ENCODE results near the gene SUN2. TPM values are rescaled to one million over a fixed set of nuclear protein-coding genes. Genes with fewer than 3 reads are reported as not detected.

SUN2 gene
- total RNA-seq, 1 donor from 2014 or later: 70.5 TPM

DNA sequence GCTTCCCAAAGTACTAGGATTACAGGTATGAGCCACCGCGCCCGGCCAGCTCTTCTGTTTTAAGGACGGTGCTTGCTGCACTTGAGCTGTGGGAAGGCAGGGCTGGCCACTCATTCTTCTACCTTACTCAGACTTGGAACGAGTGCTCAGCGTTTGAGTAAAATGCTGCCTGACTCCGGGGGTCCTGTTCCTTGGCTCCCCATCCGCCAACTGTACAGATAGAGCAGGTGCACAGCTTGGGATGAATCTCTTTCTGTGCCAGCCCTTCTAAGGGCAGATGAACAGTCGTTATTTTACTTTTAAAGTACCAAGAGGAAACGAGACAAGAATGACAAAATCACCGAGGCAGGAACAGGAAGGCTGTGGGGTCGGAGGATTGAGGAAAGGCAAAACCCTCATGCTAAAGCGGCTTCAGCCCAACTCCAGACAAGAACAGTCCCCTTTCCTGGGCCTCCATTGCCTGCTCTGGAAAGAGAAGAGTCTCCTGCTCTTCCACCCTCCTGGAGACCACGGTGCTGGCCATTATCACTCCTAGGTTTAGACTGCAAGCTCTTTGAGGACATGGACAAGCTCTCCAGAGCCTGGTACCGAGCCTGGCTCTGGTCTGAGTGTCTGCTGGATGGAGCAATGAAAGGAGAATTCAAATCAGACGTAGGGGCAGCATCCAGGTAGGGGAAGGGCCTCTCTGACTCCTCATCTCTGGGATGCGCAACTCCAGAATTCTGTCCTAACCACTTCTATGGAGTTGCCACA, 1.1 kb upstream of the SUN2 start:
- no peak for DNase-seq (ENCODE audit: extremely low spot score, unreplicated experiment)
- Mint-ChIP-seq H3K36me3 (no peaks in the 10 kb centered on the region), H3K27me3 (no peaks in the 10 kb centered on the region), H3K9me3 (no peaks in the 10 kb centered on the region), H3K4me3 (peak overlapping the region; percentile 89), H3K4me1 (ENCODE audit: unreplicated experiment) (peaks cover 27% of the 10 kb centered on the region), H3K27ac (peak overlapping the region; percentile 84)
- TF ChIP-seq, protein P1, sequence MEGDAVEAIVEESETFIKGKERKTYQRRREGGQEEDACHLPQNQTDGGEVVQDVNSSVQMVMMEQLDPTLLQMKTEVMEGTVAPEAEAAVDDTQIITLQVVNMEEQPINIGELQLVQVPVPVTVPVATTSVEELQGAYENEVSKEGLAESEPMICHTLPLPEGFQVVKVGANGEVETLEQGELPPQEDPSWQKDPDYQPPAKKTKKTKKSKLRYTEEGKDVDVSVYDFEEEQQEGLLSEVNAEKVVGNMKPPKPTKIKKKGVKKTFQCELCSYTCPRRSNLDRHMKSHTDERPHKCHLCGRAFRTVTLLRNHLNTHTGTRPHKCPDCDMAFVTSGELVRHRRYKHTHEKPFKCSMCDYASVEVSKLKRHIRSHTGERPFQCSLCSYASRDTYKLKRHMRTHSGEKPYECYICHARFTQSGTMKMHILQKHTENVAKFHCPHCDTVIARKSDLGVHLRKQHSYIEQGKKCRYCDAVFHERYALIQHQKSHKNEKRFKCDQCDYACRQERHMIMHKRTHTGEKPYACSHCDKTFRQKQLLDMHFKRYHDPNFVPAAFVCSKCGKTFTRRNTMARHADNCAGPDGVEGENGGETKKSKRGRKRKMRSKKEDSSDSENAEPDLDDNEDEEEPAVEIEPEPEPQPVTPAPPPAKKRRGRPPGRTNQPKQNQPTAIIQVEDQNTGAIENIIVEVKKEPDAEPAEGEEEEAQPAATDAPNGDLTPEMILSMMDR (conservative IDR thresholded peaks at IDR 0.05): no peak

DNA sequence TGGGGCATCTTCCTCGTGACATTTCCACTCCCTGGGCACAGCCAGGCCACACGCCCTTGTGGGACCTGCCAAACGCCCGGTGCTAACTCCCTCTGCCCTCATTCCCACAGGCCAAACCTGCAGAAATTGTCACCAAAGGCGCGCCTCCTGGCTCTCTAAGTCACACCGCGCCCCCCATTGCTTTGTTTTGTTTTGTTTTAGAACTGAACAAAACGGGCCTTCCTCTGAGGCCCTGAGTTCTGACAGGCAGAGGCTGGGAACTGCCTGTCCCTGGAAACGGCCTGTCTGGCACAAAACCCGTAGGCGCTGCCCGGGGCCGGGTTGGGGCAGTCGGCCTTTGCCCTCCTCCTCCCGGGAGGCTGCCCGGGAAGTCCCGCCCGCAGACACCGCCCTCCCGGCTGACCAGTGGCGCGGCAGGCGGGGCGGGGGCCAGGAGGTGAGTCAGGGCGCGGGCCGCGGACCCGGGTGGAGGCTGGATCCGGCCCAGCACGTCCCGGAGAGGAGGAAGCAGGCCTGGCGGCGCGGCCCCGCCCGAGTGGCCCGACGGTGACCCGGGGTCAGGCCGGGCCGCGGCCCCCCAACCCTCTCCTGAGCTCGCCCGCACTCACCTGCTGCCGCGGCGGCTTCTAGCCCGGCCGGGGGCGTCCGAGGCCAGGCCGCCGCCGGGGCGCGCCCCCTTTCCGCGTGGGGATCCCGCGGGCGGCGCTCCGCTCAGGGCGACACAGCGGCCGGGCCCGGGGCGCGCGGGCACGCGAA, 465 bp downstream of the SUN2 start:
- H3K27me3 Mint-ChIP-seq: no peaks in the 10 kb centered on the region
- peak overlapping the region; percentile 85 for H3K27ac Mint-ChIP-seq
- H3K9me3 Mint-ChIP-seq: no peaks in the 10 kb centered on the region
- TF ChIP-seq, protein P1 (conservative IDR thresholded peaks at IDR 0.05): no peak
- H3K4me3 Mint-ChIP-seq: peak overlapping the region; percentile 89
- peak; percentile 76 for DNase-seq (ENCODE audit: extremely low spot score, unreplicated experiment)
- peaks cover 27% of the 10 kb centered on the region for H3K4me1 Mint-ChIP-seq (ENCODE audit: unreplicated experiment)
- H3K36me3 Mint-ChIP-seq: no peaks in the 10 kb centered on the region

DNA sequence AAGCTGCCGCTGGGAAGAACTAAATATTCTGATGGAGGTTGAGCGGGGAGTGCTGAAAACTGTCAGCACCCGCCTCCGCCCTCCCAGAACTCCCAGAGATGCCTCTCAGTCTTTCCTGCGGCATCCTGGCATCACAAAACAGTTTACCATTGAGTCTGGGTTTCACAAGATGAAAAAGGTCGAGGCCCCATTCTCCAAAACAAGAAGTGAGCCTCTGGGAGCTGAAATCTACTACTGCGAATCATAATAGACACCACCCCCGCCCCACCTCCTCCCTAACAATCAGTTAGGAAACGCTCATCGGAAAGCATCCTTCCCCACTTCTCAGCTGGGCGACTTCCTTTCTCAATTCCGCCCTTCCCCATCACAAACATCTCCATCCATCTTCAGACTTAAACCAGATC, 1.0 kb downstream of the SUN2 start:
- H3K36me3 Mint-ChIP-seq: no peaks in the 10 kb centered on the region

DNA sequence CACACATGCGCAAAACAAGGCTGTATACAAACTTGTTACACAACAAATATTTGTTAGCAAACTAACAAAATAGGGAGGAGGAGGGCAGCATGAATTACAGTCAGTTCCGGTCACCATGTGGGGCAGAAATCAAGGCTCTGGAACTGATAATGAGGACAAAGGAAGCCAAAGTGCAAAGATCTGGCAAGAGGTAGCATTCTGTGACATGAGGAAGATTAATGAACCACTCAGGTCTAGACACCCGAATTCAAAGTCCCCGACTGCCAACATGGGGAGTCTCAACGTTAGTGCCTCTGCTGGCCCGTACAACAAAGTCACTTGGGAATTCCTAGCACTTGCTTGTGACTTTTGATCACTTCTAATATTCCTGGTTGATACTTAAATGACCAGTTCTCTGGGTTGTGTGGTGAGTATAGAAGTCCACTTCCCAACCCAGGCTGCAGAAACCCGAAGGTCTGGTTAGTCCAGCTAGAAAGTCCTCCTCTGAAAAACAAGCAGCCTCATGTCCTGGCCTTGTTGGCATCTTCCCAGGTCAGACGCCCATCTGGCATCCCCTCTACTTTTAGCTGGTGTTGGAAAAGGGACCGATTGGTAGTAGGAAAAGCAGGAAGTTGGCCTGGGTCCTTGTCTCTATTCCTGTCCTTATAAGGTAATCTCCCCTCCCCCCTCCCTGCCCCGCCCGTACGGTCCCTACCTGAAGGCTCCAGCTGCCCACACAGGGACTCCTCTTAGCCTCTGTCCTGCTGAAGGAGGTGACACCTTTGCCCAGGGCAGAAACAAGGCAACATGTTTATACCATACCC, 1.6 kb downstream of the SUN2 start:
- H3K4me1 Mint-ChIP-seq (ENCODE audit: unreplicated experiment): peaks cover 27% of the 10 kb centered on the region
- peak overlapping the region; percentile 89 for H3K4me3 Mint-ChIP-seq
- no peaks in the 10 kb centered on the region for H3K36me3 Mint-ChIP-seq
- no peaks in the 10 kb centered on the region for H3K9me3 Mint-ChIP-seq
- peak overlapping the region; percentile 85 for H3K27ac Mint-ChIP-seq
- H3K27me3 Mint-ChIP-seq: no peaks in the 10 kb centered on the region
- DNase-seq (ENCODE audit: extremely low spot score, unreplicated experiment): no peak
- TF ChIP-seq, protein P1 (conservative IDR thresholded peaks at IDR 0.05): no peak

More for the DNA sequence above, 1.0 kb downstream of the SUN2 start:
- H3K27me3 Mint-ChIP-seq: no peaks in the 10 kb centered on the region
- TF ChIP-seq, protein P1 (conservative IDR thresholded peaks at IDR 0.05): no peak
- DNase-seq (ENCODE audit: extremely low spot score, unreplicated experiment): no peak
- H3K4me3 Mint-ChIP-seq: peak overlapping the region; percentile 89
- H3K27ac Mint-ChIP-seq: peak overlapping the region; percentile 85
- H3K4me1 Mint-ChIP-seq (ENCODE audit: unreplicated experiment): peaks cover 27% of the 10 kb centered on the region
- no peaks in the 10 kb centered on the region for H3K9me3 Mint-ChIP-seq
